Measurements from ENCODE around the gene C16orf87. TPM values are rescaled to one million over a fixed set of nuclear protein-coding genes. Genes with fewer than 3 reads are reported as not detected.

C16orf87 gene
- total and polyA plus RNA-seq, 4 donors = 4.1 to 12.9 (median 5.3) TPM

DNA sequence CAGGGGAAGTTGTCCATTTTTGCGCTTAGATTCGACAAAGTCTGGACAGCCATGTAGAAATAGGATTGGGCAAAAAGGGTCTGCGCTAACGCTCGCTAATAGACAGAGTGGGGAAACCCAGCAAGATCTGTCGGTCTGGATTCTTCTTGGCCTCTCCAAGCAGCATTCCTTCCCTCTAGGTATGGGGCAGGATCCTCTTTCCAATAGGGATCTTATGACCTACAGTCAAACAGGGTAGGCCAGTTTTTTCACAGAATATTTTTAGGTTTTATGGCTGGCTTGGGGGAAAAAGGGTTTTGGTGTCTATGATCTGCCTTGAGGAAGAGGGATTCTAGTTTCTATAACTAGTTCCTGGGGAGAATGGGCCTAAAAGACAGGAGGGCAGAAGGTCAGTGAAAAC lies 27.2 kb upstream of the C16orf87 start:
- no peak overlapping the region for H3K27ac ChIP-seq (ENCODE audit: low read depth in 1 of 2, low read length in 2 of 2)
- H3K9me3 ChIP-seq (ENCODE audit: control insufficient read depth in 4 of 4, low read length in 3 of 4) = no peaks in the 10 kb centered on the region
- WGBS = 99% methylated on average over 6 of the region's 6 CpGs
- H3K9ac ChIP-seq (ENCODE audit: low read depth in 1 of 2, low read length in 2 of 2) = no peak overlapping the region
- TF ChIP-seq, protein P1, sequence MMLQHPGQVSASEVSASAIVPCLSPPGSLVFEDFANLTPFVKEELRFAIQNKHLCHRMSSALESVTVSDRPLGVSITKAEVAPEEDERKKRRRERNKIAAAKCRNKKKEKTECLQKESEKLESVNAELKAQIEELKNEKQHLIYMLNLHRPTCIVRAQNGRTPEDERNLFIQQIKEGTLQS (IDR thresholded peaks at IDR 0.05) = no peak
- TF ChIP-seq EGR1 (IDR thresholded peaks at IDR 0.05; ENCODE audit: low read depth in 2 of 2) = no peak
- TF ChIP-seq RAD21 (IDR thresholded peaks at IDR 0.05) = no peak
- TF ChIP-seq, protein P2, sequence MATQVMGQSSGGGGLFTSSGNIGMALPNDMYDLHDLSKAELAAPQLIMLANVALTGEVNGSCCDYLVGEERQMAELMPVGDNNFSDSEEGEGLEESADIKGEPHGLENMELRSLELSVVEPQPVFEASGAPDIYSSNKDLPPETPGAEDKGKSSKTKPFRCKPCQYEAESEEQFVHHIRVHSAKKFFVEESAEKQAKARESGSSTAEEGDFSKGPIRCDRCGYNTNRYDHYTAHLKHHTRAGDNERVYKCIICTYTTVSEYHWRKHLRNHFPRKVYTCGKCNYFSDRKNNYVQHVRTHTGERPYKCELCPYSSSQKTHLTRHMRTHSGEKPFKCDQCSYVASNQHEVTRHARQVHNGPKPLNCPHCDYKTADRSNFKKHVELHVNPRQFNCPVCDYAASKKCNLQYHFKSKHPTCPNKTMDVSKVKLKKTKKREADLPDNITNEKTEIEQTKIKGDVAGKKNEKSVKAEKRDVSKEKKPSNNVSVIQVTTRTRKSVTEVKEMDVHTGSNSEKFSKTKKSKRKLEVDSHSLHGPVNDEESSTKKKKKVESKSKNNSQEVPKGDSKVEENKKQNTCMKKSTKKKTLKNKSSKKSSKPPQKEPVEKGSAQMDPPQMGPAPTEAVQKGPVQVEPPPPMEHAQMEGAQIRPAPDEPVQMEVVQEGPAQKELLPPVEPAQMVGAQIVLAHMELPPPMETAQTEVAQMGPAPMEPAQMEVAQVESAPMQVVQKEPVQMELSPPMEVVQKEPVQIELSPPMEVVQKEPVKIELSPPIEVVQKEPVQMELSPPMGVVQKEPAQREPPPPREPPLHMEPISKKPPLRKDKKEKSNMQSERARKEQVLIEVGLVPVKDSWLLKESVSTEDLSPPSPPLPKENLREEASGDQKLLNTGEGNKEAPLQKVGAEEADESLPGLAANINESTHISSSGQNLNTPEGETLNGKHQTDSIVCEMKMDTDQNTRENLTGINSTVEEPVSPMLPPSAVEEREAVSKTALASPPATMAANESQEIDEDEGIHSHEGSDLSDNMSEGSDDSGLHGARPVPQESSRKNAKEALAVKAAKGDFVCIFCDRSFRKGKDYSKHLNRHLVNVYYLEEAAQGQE (IDR thresholded peaks at IDR 0.05) = no peak
- no peak for TF ChIP-seq HNF4A (conservative IDR thresholded peaks at IDR 0.05)
- TF ChIP-seq FOXA1 (IDR thresholded peaks at IDR 0.05) = no peak
- TF ChIP-seq, protein P3, sequence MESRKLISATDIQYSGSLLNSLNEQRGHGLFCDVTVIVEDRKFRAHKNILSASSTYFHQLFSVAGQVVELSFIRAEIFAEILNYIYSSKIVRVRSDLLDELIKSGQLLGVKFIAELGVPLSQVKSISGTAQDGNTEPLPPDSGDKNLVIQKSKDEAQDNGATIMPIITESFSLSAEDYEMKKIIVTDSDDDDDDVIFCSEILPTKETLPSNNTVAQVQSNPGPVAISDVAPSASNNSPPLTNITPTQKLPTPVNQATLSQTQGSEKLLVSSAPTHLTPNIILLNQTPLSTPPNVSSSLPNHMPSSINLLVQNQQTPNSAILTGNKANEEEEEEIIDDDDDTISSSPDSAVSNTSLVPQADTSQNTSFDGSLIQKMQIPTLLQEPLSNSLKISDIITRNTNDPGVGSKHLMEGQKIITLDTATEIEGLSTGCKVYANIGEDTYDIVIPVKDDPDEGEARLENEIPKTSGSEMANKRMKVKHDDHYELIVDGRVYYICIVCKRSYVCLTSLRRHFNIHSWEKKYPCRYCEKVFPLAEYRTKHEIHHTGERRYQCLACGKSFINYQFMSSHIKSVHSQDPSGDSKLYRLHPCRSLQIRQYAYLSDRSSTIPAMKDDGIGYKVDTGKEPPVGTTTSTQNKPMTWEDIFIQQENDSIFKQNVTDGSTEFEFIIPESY (IDR thresholded peaks at IDR 0.05) = no peak
- TF ChIP-seq, protein P4, sequence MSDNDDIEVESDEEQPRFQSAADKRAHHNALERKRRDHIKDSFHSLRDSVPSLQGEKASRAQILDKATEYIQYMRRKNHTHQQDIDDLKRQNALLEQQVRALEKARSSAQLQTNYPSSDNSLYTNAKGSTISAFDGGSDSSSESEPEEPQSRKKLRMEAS (IDR thresholded peaks at IDR 0.05) = no peak
- TF ChIP-seq, protein P5, sequence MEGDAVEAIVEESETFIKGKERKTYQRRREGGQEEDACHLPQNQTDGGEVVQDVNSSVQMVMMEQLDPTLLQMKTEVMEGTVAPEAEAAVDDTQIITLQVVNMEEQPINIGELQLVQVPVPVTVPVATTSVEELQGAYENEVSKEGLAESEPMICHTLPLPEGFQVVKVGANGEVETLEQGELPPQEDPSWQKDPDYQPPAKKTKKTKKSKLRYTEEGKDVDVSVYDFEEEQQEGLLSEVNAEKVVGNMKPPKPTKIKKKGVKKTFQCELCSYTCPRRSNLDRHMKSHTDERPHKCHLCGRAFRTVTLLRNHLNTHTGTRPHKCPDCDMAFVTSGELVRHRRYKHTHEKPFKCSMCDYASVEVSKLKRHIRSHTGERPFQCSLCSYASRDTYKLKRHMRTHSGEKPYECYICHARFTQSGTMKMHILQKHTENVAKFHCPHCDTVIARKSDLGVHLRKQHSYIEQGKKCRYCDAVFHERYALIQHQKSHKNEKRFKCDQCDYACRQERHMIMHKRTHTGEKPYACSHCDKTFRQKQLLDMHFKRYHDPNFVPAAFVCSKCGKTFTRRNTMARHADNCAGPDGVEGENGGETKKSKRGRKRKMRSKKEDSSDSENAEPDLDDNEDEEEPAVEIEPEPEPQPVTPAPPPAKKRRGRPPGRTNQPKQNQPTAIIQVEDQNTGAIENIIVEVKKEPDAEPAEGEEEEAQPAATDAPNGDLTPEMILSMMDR (IDR thresholded peaks at IDR 0.05; ENCODE audit: low read depth, low read length, missing input control) = no peak
- no peak for TF ChIP-seq NR2F2 (IDR thresholded peaks at IDR 0.05)
- TF ChIP-seq TAF1 (conservative IDR thresholded peaks at IDR 0.05) = no peak
- TF ChIP-seq FOXA2 (IDR thresholded peaks at IDR 0.05) = no peak
- TF ChIP-seq JUND (IDR thresholded peaks at IDR 0.05) = no peak
- TF ChIP-seq HNF4G (IDR thresholded peaks at IDR 0.05) = no peak
- TF ChIP-seq SP1 (IDR thresholded peaks at IDR 0.05) = no peak
- no peak for TF ChIP-seq GABPA (IDR thresholded peaks at IDR 0.05 in 1 of 2, conservative IDR thresholded peaks at IDR 0.05 in 1 of 2)
- no peaks in the 10 kb centered on the region for H3K27me3 ChIP-seq (ENCODE audit: control insufficient read depth in 4 of 4, insufficient read depth in 4 of 4, low read length in 3 of 4)
- H3K36me3 ChIP-seq (ENCODE audit: control insufficient read depth in 4 of 4, insufficient read depth in 3 of 4, low read depth in 1 of 4, low read length in 3 of 4) = no peaks in the 10 kb centered on the region
- peaks cover 0 to 3% (median 0%) of the 10 kb centered on the region in 4 donors for H3K4me1 ChIP-seq (ENCODE audit: control insufficient read depth in 4 of 4, insufficient read depth in 4 of 4, low read length in 3 of 4)
- DNase-seq (ENCODE audit: low spot score) = no peak
- no peak overlapping the region for H3K4me3 ChIP-seq (ENCODE audit: low read depth in 1 of 3, low read length in 3 of 3)
